Measurements from ENCODE around the gene C1QB. TPM values are rescaled to one million over a fixed set of nuclear protein-coding genes. Genes with fewer than 3 reads are reported as not detected.

Gene C1QB
- total RNA-seq, 4 donors from 2014 or later, result 14.5 to 71.5 (median 33.0) TPM

- TF ChIP-seq POLR2AphosphoS5 (IDR thresholded peaks at IDR 0.05), result no peak
- no peak for TF ChIP-seq EP300 (IDR thresholded peaks at IDR 0.05)
- TF ChIP-seq, protein P1, sequence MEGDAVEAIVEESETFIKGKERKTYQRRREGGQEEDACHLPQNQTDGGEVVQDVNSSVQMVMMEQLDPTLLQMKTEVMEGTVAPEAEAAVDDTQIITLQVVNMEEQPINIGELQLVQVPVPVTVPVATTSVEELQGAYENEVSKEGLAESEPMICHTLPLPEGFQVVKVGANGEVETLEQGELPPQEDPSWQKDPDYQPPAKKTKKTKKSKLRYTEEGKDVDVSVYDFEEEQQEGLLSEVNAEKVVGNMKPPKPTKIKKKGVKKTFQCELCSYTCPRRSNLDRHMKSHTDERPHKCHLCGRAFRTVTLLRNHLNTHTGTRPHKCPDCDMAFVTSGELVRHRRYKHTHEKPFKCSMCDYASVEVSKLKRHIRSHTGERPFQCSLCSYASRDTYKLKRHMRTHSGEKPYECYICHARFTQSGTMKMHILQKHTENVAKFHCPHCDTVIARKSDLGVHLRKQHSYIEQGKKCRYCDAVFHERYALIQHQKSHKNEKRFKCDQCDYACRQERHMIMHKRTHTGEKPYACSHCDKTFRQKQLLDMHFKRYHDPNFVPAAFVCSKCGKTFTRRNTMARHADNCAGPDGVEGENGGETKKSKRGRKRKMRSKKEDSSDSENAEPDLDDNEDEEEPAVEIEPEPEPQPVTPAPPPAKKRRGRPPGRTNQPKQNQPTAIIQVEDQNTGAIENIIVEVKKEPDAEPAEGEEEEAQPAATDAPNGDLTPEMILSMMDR (IDR thresholded peaks at IDR 0.05), result no peak
- TF ChIP-seq POLR2A (IDR thresholded peaks at IDR 0.05), result no peak
- no peak for DNase-seq (ENCODE audit: low spot score in 2 of 2)
- Histone ChIP-seq H3K27me3 (peaks cover 96% of the 10 kb centered on the region), H3K36me3 (no peaks in the 10 kb centered on the region), H3K4me3 (no peak overlapping the region), H3K27ac (no peak overlapping the region), H3K4me1 (no peaks in the 10 kb centered on the region), H3K9me3 (no peaks in the 10 kb centered on the region)
- 60% methylated on average over 2 of the region's 11 CpGs for WGBS
Observed at GRCh38 chr1:22616571-22616970, 36.5 kb upstream of the C1QB start.

DNA sequence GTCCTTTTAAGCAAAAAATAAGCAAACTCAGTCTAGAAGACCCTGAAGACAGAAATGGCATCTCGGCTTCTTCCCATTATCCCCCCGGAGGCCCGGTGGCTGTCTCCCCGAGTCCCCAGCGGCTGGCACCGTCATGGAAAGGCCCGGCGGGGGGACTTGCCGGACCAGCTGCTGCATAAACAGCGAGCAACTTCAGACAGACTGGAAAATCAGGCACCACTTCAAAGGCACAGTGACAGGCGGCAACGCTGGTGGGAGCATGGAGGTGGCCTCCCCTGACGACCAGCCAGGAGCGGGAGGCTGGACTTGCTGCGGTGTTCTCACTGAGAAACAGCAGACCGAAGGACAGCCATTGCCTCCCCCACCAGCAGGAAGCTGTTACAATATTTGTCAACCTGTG is 35.0 kb upstream of the C1QB start:
- WGBS, result 23% methylated on average over 12 of the region's 16 CpGs
- H3K27me3 ChIP-seq, result peaks cover 98% of the 10 kb centered on the region
- no peak for TF ChIP-seq POLR2A (IDR thresholded peaks at IDR 0.05)
- no peak for TF ChIP-seq POLR2AphosphoS5 (IDR thresholded peaks at IDR 0.05)
- TF ChIP-seq, protein P1 (IDR thresholded peaks at IDR 0.05), result no peak
- no peak for TF ChIP-seq EP300 (IDR thresholded peaks at IDR 0.05)
- no peaks in the 10 kb centered on the region for H3K36me3 ChIP-seq
- no peak for DNase-seq (ENCODE audit: low spot score in 2 of 2)
- H3K4me3 ChIP-seq, result no peak overlapping the region
- no peak overlapping the region for H3K27ac ChIP-seq
- H3K4me1 ChIP-seq, result no peaks in the 10 kb centered on the region
- no peaks in the 10 kb centered on the region for H3K9me3 ChIP-seq

GRCh38 chr1:22619252-22619651 is 33.8 kb upstream of the C1QB start:
- TF ChIP-seq POLR2A (IDR thresholded peaks at IDR 0.05) (no peak), POLR2AphosphoS5 (IDR thresholded peaks at IDR 0.05) (no peak), EP300 (IDR thresholded peaks at IDR 0.05) (no peak)
- TF ChIP-seq, protein P1 (IDR thresholded peaks at IDR 0.05), result no peak
- peaks cover 98% of the 10 kb centered on the region for H3K27me3 ChIP-seq
- no peaks in the 10 kb centered on the region for H3K36me3 ChIP-seq
- no peaks in the 10 kb centered on the region for H3K4me1 ChIP-seq
- no peak for DNase-seq (ENCODE audit: low spot score in 2 of 2)
- 74% methylated on average over 7 of the region's 7 CpGs for WGBS
- no peak overlapping the region for H3K4me3 ChIP-seq
- H3K27ac ChIP-seq, result no peak overlapping the region
- no peaks in the 10 kb centered on the region for H3K9me3 ChIP-seq

- no peaks in the 10 kb centered on the region for H3K9me3 ChIP-seq
- TF ChIP-seq EP300 (IDR thresholded peaks at IDR 0.05) (no peak), POLR2A (IDR thresholded peaks at IDR 0.05) (no peak), POLR2AphosphoS5 (IDR thresholded peaks at IDR 0.05) (no peak)
- TF ChIP-seq, protein P1 (IDR thresholded peaks at IDR 0.05), result no peak
- no peak overlapping the region for H3K27ac ChIP-seq
- WGBS, result 51% methylated on average over 12 of the region's 12 CpGs
- no peak overlapping the region for H3K4me3 ChIP-seq
- H3K4me1 ChIP-seq, result no peaks in the 10 kb centered on the region
- H3K36me3 ChIP-seq, result no peaks in the 10 kb centered on the region
- no peak for DNase-seq (ENCODE audit: low spot score in 2 of 2)
- H3K27me3 ChIP-seq, result peaks cover 98% of the 10 kb centered on the region
Observed at GRCh38 chr1:22619798-22620197, 33.2 kb upstream of the C1QB start.

- peaks cover 3% of the 10 kb centered on the region for H3K4me1 ChIP-seq
- H3K9me3 ChIP-seq, result no peaks in the 10 kb centered on the region
- H3K4me3 ChIP-seq, result no peak overlapping the region
- WGBS, result 42% methylated on average over 3 of the region's 4 CpGs
- no peaks in the 10 kb centered on the region for H3K36me3 ChIP-seq
- peaks cover 98% of the 10 kb centered on the region for H3K27me3 ChIP-seq
- DNase-seq (ENCODE audit: low spot score in 2 of 2), result no peak
- H3K27ac ChIP-seq, result no peak overlapping the region
- no peak for TF ChIP-seq POLR2A (IDR thresholded peaks at IDR 0.05)
- TF ChIP-seq POLR2AphosphoS5 (IDR thresholded peaks at IDR 0.05), result no peak
- no peak for TF ChIP-seq EP300 (IDR thresholded peaks at IDR 0.05)
- TF ChIP-seq, protein P1 (IDR thresholded peaks at IDR 0.05), result no peak
Observed at GRCh38 chr1:22621761-22622160, 31.3 kb upstream of the C1QB start.
